T follicular helper cell (primary cell): ENCODE measurements around the gene MAS1L.
"Not testable (repeated sequence)": the region's sequence is repeated elsewhere in the genome, so short reads cannot be mapped to it uniquely, and the experiment has no call there.

ENCODE experiments used
- DNase-seq: peaks from one replicate; pipeline ENCODE4 v3.0.0-alpha.2; 2020; ENCODE audit warnings: low read depth

The MAS1L gene

DNA sequence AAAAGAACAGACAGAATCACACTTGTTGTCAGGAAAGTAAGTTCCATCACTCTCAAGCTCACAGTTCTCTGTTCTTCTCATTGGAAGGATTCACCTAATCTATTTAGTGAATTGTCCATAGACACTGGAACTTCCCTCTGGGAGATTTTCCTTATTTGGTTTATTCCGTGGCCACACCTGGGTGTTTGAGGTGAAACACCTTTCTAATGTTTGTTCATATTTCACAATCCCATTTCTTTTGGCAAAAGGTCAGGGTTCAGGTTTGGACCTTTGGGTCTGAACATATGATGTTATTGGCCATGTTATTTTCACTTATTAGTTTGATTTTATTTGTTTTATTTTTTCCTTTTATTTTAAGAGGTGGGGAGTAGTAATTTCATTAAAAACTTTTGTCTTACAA, 4.0 kb downstream of the MAS1L start:
- no peak for DNase-seq

DNA sequence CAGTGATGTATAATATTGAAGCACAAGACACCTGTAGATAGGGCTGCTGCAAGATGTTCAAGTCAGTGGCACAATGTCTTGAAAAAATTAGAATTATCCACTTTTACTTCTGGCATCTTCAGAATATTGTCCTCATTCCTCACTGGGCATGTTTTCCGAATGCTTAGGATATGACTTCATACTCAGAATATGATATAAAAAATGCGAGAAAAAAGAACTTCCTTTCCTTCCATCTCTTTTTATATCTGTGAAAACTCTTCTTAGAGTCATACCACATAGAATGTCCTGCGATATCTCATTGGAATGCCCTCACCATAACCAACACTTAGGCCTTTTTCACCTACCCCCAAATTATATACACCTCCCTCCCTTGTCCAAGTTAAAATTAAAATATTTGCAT, 4.6 kb downstream of the MAS1L start:
- DNase-seq, result no peak

GRCh38 chr6:29479560-29479959, 8.2 kb downstream of the MAS1L start:
- no peak for DNase-seq

- DNase-seq, result no peak
Observed at GRCh38 chr6:29478740-29479139, 9.0 kb downstream of the MAS1L start.

DNA sequence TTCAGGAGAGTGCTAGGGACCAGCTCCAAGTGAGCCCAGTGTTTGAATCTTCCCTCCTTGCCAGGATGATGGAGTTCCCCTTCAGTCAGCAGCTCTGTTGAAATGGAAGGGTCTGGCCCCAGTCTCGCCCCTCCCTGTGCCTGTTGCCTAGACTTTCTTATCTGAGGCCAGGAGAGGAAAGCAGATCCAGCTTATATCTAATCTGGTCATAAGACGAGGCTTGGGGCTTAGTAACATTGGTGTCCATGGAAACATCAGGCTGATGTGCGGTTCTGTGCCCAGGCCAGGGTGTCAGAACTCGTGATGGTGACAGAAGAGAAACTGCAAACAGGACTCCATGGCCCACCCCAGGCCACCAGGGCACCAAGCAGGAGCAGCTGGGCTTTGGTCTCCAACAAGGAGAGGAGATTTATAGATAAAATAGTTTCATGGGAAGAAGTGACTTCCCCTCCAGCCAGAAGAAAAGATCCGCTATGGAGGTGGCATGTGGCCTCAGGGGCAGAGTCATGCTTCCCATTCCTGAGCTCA, 9.8 kb downstream of the MAS1L start:
- DNase-seq, result no peak

- DNase-seq, result no peak
Observed at GRCh38 chr6:29474996-29475395, 12.8 kb downstream of the MAS1L start.

GRCh38 chr6:29466241-29466640, 21.5 kb downstream of the MAS1L start:
- no peak for DNase-seq

- DNase-seq, result no peak
Observed at GRCh38 chr6:29465801-29466200, 22.0 kb downstream of the MAS1L start.

- DNase-seq, result no peak
Observed at GRCh38 chr6:29465279-29465678, 22.5 kb downstream of the MAS1L start.

DNA sequence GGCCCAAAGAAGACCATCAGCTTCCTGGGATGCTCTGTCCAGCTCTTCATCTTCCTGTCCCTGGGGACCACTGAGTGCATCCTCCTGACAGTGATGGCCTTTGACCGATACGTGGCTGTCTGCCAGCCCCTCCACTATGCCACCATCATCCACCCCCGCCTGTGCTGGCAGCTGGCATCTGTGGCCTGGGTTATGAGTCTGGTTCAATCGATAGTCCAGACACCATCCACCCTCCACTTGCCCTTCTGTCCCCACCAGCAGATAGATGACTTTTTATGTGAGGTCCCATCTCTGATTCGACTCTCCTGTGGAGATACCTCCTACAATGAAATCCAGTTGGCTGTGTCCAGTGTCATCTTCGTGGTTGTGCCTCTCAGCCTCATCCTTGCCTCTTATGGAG, 25.7 kb downstream of the MAS1L start:
- no peak for DNase-seq

- DNase-seq, result no peak
Observed at GRCh38 chr6:29461021-29461814, 26.5 kb downstream of the MAS1L start.

GRCh38 chr6:29456971-29457370, 30.8 kb downstream of the MAS1L start, which contains the start of the genes OR11A1 and OR2H1:
OR11A1 (minus strand) TSS chr6:29457071; CDS start chr6:29427641, 29,430 bp downstream.
OR2H1 (plus strand) TSS chr6:29457155; CDS start chr6:29461770, 4,615 bp downstream.
- DNase-seq, result no peak

DNA sequence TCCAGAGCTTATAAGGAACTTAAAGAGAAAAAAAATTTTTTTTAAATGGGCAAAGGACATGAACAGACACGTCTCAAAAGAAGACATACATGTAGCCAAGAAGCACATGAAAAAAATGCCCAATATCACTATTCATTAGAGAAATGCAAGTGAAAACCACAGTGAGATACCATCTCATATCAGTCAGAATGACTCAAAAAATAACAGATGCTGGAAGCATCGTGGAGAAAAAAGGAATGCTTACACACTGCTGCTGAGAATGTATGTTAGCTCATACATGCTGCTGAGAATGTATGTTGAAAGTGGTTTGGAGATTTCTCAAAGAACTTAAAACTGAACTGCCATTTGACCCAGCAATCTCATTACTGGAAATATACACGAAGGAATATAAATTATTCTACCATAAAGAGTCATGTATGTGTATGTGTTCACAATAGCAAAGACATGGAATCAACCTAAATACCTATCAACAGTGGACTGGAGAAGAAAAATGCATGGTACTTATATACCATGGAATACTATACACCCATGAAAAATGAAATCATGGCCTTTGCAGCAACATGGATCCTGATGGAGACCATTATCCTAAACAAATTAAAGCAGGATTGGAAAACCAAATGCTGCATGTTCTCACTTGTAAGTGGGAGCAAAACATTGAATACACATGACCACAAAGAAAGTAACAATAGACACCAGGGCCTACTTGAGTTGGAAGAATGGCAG, 36.1 kb downstream of the MAS1L start:
- no peak for DNase-seq

- no peak for DNase-seq
Observed at GRCh38 chr6:29447670-29448069, 40.1 kb downstream of the MAS1L start.

DNA sequence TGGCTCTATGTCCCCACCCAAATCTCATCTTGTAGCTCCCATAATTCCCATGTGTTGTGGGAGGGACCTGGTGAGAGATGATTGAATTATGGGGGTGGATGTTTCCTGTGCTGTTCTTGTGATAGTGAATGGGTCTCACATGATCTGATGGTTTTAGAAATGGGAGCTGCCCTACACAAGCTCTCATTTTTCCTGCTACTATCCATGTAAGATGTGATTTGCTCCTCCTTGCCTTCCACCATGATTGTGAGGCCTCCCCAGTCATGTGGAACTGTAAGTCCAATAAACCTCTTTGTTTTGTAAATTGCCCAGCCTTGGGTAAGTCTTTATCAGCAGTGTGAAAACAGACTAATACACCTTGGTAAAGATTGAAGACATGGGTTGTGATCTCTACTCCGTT, 43.7 kb downstream of the MAS1L start:
- not testable (repeated sequence) for DNase-seq

- no peak for DNase-seq
Observed at GRCh38 chr6:29442719-29443118, 45.0 kb downstream of the MAS1L start.

DNA sequence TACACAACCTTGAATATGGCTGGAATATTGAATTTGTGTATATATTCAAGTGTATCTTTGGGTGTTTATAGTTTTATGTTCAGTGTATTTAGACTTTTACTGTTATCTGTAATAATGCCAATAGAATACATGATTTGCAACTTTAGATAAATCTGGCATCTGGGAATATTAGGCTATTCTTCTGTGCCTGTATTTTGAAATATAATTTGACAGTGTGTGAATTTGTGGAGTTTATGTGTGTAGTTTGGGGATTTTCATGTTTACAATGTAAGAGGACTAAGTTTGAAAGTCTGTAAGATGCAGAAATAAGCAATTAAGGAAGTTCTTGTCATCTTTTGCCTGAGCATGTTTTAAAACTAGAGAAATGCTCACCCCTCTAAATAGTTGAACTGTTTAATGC, 48.8 kb downstream of the MAS1L start, which contains the start of gene OR10C1:
TSS of gene OR10C1 (plus strand) at position 301 of the 400 bp plus-strand sequence. CDS start 710 bp downstream, outside the sequence.
- DNase-seq, result no peak

GRCh38 chr6:29436730-29437129, 51.0 kb downstream of the MAS1L start:
- DNase-seq, result not testable (repeated sequence)
